HG03025 (cell line): ENCODE data around the gene ERV3-1.
"Not testable (repeated sequence)": the region's sequence is repeated elsewhere in the genome, so short reads cannot be mapped to it uniquely, and the experiment has no call there.

Source experiments
- ATAC-seq: cut with Tn5 transposase; IDR thresholded peaks from one replicate; pipeline ENCODE4 v1.9.1; 2021; ENCODE audit warnings: mild to moderate bottlenecking, moderate library complexity; ENCODE audit not compliant: unreplicated experiment, low FRiP score

The ERV3-1 gene

GRCh38 chr7:65006094-65006992, at the start of gene ERV3-1:
Gene ERV3-1 (minus strand): TSS chr7:65006687. CDS start chr7:64993026, 13,661 bp downstream.
- ATAC-seq, result peak; percentile 100

GRCh38 chr7:65055786-65056185, 49.3 kb upstream of the ERV3-1 start:
- ATAC-seq, result not testable (repeated sequence)

GRCh38 chr7:65054466-65054994, 48.0 kb upstream of the ERV3-1 start:
- not testable (repeated sequence) for ATAC-seq

- ATAC-seq, result not testable (repeated sequence)
Observed at GRCh38 chr7:65051654-65052053, 45.2 kb upstream of the ERV3-1 start.

- not testable (repeated sequence) for ATAC-seq
Observed at GRCh38 chr7:65051139-65051538, 44.7 kb upstream of the ERV3-1 start.

- ATAC-seq, result not testable (repeated sequence)
Observed at GRCh38 chr7:65046329-65046728, 39.8 kb upstream of the ERV3-1 start.

- not testable (repeated sequence) for ATAC-seq
Observed at GRCh38 chr7:65045589-65045988, 39.1 kb upstream of the ERV3-1 start.

GRCh38 chr7:65038767-65039166, 32.3 kb upstream of the ERV3-1 start:
- ATAC-seq, result peak; percentile 22

GRCh38 chr7:65037740-65038688, 31.5 kb upstream of the ERV3-1 start:
- ATAC-seq, result peak; percentile 84

- not testable (repeated sequence) for ATAC-seq
Observed at GRCh38 chr7:65036526-65036925, 30.0 kb upstream of the ERV3-1 start.

- not testable (repeated sequence) for ATAC-seq
Observed at GRCh38 chr7:65035469-65035868, 29.0 kb upstream of the ERV3-1 start.

GRCh38 chr7:65034120-65034782, 27.8 kb upstream of the ERV3-1 start:
- not testable (repeated sequence) for ATAC-seq

- ATAC-seq, result not testable (repeated sequence)
Observed at GRCh38 chr7:65033391-65033790, 26.9 kb upstream of the ERV3-1 start.

GRCh38 chr7:65025023-65025422, 18.5 kb upstream of the ERV3-1 start:
- not testable (repeated sequence) for ATAC-seq

- not testable (repeated sequence) for ATAC-seq
Observed at GRCh38 chr7:65020978-65021377, 14.5 kb upstream of the ERV3-1 start.

GRCh38 chr7:65009881-65010280, 3.4 kb upstream of the ERV3-1 start:
- ATAC-seq, result not testable (repeated sequence)

- not testable (repeated sequence) for ATAC-seq
Observed at GRCh38 chr7:65009394-65009793, 2.9 kb upstream of the ERV3-1 start.

- ATAC-seq, result not testable (repeated sequence)
Observed at GRCh38 chr7:65007036-65007435, 549 bp upstream of the ERV3-1 start.

GRCh38 chr7:65004575-65004974, 1.9 kb downstream of the ERV3-1 start:
- no peak for ATAC-seq

GRCh38 chr7:65002972-65003585, 3.4 kb downstream of the ERV3-1 start:
- ATAC-seq, result no peak
